HCT116 (cell line): ENCODE results near the gene MATN3. TPM values are rescaled to one million over a fixed set of nuclear protein-coding genes. Genes with fewer than 3 reads are reported as not detected.

Source experiments
- JUND ChIP-seq: IDR thresholded peaks from 2 replicates; pipeline ENCODE4 v1.6.1; 2012
- total RNA-seq: library from RNA; stranded (reverse); gene quantifications from one replicate; pipeline ENCODE4 v1.2.1, GENCODE V29; 2021; ENCODE audit not compliant: unreplicated experiment

The MATN3 gene
- total RNA-seq, 1 experiment from 2014 or later: not detected

DNA sequence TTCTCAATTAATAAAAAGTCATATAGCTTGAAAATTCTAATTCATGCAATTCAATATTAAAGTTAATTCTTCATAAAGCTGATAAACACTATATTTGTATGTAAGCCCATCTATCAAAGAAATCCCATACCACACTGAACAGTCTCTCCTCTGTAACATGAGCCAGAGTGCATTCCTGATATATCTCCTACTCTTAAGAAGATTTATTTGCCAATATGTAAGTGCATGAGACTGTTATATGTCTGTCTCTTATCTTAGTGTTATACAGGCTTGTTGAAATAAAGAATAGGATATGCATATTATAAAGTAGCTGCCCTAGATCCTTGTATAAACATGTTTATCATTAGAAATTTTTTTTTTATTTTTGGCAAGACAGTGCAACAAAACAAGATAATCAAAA lies 70.3 kb downstream of the MATN3 start (continued):
- no peak for TF ChIP-seq JUND

Other genes starting within 250 kb of the MATN3 start
- gene TTC32, start 110.7 kb downstream of the MATN3 start, total RNA-seq: 6.3 TPM
- 9.6 TPM for gene WDR35, start 22.6 kb downstream of the MATN3 start, total RNA-seq
- 84.5 TPM for gene LAPTM4A, start 39.0 kb upstream of the MATN3 start, total RNA-seq
- gene SDC1, start 212.5 kb upstream of the MATN3 start, total RNA-seq: 32.0 TPM